Measurements from ENCODE around the gene ATOH1.

Gene ATOH1, protein sequence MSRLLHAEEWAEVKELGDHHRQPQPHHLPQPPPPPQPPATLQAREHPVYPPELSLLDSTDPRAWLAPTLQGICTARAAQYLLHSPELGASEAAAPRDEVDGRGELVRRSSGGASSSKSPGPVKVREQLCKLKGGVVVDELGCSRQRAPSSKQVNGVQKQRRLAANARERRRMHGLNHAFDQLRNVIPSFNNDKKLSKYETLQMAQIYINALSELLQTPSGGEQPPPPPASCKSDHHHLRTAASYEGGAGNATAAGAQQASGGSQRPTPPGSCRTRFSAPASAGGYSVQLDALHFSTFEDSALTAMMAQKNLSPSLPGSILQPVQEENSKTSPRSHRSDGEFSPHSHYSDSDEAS

DNA sequence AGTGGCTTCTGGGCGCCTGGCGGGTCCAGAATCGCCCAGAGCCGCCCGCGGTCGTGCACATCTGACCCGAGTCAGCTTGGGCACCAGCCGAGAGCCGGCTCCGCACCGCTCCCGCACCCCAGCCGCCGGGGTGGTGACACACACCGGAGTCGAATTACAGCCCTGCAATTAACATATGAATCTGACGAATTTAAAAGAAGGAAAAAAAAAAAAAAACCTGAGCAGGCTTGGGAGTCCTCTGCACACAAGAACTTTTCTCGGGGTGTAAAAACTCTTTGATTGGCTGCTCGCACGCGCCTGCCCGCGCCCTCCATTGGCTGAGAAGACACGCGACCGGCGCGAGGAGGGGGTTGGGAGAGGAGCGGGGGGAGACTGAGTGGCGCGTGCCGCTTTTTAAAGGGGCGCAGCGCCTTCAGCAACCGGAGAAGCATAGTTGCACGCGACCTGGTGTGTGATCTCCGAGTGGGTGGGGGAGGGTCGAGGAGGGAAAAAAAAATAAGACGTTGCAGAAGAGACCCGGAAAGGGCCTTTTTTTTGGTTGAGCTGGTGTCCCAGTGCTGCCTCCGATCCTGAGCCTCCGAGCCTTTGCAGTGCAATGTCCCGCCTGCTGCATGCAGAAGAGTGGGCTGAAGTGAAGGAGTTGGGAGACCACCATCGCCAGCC is at the start of gene ATOH1:
TSS of gene ATOH1 (plus strand) at position 422 of the 663 bp plus-strand sequence. CDS start at position 596, 174 bp downstream.
- DNase-seq = no peak

DNA sequence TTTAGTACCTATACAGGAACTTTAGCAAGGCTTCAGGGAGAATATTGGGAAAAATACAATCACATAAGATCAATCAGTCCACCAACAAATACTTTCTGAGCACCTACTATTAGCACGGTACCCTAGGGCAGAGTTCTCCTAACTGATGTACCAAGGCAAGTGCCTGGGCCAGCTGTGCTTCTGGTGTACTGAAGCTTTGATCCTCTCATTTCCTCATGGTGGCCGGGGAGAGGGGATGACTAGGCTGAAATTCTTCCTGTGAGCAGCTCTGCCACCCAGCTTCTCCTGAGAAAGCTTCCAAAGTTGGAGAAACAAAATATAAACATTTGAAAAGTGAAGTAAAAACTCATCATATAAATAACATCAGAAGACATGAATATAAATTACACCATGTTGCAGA is 49.3 kb upstream of the ATOH1 start:
- no peak for DNase-seq

DNA sequence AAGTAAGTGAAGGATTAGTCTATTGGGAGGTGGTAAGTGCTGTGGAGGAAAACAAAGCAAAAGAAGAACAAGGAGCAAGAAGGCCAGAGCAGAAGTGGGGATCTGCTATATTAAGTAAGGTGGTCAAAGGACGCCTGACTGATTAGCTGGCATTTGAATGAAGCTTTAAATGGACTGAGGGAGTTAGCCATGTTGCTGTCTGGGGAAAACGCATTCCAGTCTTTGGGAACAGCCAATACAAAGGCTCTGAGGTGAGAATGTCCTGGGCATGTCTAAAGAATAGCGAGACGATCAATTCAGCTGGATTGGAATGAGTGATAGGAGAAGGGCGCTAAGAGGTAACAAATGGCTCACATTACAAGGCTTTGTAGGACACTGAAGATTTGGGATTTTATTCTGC is 48.5 kb upstream of the ATOH1 start:
- DNase-seq = no peak

DNA sequence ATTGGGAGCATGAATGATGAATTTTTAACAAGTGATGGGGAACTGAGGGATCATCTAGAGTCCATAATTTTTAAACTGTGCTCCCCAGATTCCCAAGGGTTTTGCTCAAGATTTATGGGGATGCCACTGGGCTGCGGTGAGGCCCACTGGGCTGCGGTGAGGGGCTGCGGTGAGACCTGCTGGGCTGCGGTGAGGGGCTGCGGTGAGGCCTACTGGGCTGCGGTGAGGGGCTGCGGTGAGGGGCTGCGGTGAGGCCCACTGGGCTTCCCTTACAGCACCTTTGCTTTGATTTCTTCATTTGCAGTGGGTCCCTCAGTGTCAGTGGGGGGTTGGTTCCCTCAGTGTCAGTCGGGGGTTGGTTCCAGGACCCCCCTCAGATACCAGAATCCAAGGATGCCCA is 47.4 kb upstream of the ATOH1 start:
- no peak for DNase-seq

DNA sequence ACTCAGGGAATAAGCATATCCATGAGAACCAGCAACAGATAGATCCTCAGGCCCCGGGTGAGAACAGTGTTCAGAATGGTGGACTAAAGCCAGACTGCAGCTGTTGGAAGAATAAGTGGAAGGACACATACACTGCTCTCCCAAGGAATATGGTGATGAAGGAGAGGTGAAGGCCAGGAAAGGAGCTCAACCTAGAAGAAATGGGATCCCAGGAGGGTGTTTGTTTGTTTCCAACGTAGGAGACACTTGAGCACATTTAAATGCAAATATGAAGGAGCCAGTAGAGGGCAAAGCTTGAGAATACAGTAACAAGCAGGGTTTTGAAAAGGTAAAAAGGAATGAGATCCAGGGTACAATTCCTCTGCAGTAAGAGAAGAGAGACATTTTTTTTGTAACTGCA is 42.4 kb upstream of the ATOH1 start:
- DNase-seq = no peak

DNA sequence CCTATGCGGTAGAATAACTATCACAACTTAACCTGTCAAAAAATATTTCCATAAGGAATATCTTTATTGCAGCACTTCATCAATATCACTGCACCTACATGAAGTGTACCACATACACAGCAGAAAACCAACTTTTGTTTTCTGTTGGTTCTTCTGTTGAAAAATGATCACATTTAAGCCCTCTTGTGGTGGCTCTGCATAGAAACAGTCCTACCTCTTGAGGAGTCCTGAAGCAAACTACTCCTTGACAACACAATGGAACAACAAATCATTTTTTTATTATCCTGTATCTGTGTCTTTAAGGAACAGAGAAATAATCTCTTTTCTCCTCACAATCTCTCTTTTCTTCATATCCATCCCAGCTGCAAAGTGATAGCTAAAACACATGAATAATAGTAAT is 39.8 kb upstream of the ATOH1 start:
- no peak for DNase-seq

DNA sequence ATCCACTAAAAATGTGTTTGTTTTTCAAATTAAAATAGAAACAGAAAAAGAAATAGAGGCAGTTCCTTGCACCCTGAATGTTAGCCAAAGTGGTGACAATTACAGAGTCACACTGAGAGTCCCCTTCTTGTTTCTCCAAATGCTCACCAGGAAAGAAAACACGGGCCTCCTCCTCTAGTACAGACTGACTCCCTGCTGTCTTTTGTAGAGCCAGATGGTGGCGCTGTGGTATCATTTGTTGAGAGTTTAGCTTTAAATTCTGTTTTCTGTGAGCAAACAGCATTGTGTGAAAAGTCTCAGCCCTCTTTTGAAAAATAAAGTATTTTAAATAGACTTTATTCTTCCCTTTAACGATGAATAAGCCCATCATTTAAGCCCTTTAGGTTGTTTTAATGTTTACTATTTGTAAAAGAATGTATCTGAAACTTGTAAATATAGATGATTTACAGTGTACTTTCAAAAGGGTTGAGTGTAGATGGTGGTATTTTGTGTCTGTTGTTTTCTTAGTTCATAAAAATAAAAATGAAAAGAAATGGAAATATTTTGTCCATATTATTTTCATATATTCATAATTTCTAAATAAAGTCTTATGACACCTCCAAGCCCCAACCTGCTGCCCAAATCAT is 36.9 kb upstream of the ATOH1 start:
- peak; percentile 22 for DNase-seq

DNA sequence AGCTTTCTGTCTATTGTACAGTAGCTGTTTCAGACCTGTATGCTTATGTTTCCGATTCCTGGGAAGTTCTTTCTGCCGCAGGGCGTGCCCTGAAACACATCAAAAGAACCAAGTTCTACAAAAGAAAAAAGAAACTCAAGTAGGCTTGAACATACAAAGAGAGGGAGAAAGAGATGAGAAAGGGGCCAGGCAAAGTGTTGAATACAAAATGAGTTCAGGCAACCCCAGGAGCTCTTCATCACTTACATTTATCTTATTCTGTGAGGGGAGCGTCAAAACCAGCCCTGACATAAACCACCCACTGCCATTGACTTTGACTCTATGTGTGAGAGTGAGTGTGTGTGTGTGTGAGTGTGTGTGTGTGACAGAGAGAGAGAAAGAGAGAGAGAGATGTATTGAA is 26.5 kb upstream of the ATOH1 start:
- no peak for DNase-seq

DNA sequence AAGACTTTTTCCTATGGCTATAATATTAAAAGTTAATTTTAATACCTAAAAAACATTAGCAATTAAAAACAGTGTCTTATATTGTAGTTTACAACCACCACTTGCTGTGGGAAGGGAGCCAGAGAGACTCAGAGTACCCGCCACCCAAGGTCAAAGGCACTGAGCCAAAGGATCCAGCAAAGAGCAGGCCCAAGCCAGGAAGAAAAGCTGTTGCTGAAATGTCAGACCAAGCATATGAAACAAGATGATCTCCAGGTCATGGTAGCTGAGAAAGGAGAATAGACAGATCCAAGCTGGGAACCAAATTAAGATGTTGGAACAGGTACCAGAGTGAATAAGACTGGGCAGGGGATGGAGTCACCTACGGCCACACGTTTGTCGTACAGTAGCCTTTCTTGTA is 18.8 kb upstream of the ATOH1 start:
- no peak for DNase-seq

DNA sequence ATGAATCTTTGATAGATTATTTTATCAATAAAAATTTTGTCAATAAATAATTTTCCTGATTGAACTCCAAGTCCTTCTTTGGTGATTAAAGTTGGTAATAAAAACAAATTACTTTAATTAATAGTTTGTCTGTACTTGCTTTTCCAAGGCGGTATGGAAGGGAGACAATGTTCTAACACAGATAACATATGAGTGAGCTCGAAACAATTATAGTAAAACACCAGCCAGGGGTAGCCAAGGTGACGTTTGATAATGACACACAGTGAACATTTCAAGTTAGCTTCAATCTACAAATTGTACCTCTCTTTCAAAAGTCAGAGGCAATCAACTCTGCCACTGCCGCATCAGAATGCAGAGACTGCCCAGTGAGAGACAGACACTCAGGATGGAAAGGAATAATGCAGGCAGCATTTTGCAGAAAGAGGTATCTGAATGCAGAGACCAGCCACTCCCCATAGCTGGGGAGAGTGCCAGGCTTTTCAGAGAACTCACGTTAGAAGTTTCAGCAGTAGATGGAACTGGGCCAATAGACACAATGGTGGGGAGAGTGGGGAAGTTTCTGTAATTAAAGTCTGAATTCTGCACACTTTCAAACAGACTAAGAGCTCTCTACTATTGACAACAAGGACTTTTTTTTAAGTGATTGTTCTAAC is 18.1 kb upstream of the ATOH1 start:
- DNase-seq = no peak

DNA sequence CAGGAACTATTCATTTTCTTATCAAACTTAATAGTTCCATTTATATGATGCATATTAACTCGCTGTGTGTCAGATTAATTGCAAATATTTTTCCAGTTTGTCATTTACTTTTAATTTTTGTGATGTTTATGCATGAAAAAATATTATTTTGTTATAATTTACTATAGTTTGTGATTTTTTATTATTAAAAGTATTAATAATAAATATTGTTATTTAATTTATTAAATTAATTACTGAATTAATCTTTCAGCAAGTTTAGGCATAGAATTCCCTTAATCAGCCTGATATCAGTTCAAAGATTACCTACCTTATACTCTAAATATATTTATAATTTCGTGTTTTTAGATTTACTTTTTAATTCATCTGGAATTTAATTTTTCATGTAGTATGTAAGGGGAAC is 15.5 kb upstream of the ATOH1 start:
- no peak for DNase-seq

DNA sequence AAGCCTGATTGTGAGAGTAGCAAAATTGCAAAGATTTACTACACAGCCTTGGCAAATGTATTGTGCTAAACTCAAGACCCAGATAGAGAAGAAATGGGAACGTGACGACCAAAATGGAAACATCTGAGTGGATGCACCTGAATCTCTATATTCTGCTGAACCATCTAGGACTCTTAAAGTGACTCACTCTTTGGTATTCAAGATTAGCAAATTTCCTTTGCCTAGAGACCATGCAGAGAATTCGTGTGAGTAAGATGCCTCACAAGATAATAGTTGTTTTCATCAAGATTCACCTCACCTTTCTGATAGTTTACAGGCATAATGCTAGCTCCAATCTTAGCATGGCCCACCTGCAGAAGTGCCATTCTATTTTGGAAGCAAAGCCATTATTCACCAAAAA is 14.4 kb upstream of the ATOH1 start:
- DNase-seq = no peak

DNA sequence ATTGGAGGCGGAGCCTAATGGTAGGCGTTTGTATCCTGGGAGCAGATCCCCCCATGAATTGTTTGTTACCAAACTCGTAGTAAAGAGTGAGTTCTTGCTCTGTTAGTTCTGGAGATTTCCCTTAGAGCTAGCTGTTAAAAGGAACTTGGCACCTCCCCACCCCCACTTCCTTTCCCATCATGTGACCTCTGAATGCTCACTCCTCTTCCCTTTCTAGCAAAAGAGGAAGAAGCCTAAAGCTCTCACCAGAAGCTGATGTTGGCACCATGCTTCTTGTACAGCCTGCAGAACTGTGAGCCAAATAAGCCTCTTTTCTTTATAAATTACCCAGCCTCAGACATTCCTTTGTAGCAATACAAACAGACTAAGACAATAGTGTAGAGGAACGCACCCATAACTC is 13.8 kb upstream of the ATOH1 start:
- DNase-seq = no peak

DNA sequence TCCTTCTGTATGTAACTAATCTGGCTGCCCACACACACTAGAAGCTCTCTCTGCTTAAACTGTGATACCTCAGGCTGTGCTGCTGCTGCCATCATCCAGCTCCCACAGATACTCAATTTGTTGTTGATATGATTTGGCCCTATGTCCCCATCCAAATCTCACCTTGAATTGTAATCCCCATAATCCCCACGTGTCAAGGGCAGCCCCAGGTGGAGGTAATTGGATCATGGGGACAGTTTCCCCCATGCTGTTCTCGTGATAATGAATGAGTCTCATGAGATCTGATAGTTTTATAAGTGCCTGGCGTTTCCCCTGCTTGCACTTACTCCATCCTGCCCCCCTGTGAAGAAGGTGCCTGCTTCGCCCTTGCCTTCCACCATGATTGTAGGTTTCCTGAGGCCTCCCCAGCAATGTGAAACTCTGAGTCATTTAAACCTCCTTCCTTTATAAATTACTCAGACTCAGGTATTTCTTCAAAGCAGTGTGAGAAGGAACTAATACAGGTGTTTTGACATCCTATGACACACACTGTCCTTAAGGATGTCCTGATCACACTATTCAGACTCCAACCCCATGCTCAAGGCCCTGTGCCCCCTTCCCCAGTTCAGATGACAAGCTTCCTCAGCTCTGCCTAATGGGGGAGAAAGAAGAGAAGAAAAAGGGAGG is 2.9 kb upstream of the ATOH1 start:
- DNase-seq = no peak

DNA sequence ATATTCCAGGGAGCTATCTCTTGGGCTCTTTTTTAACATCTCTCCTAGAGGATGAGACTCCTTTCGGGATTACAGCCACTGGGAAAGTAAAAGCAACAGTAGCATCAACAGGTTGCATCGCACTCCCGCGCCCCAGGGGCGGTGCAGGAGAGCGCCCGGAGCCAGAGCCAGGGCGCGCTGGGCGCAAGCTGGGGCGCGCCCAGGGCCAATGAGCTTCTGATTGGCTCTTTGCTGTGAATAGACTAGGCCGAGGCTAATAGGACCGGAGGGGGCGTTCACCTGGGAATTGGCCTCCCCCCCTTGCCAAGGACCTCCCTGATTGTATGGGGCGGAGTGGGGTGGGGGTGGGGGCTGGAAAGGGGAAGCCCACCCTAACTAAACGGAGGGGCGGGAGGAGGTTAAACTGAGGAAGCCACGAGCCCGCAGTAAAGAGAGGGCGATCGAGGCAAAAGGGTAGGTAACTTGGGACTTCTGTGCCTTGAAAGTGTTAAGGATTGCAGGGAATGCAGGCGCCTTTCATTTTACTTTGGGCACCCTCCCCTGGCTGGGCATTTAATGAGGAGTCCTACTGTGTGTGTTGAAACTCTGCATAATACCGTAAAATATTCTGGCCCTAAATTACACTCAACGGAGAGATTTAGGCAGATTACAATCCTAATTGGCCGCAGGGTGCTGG is 1.1 kb upstream of the ATOH1 start:
- no peak for DNase-seq

DNA sequence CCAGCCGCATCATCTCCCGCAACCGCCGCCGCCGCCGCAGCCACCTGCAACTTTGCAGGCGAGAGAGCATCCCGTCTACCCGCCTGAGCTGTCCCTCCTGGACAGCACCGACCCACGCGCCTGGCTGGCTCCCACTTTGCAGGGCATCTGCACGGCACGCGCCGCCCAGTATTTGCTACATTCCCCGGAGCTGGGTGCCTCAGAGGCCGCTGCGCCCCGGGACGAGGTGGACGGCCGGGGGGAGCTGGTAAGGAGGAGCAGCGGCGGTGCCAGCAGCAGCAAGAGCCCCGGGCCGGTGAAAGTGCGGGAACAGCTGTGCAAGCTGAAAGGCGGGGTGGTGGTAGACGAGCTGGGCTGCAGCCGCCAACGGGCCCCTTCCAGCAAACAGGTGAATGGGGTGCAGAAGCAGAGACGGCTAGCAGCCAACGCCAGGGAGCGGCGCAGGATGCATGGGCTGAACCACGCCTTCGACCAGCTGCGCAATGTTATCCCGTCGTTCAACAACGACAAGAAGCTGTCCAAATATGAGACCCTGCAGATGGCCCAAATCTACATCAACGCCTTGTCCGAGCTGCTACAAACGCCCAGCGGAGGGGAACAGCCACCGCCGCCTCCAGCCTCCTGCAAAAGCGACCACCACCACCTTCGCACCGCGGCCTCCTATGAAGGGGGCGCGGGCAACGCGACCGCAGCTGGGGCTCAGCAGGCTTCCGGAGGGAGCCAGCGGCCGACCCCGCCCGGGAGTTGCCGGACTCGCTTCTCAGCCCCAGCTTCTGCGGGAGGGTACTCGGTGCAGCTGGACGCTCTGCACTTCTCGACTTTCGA is 654 bp downstream of the ATOH1 start:
- DNase-seq = no peak

DNA sequence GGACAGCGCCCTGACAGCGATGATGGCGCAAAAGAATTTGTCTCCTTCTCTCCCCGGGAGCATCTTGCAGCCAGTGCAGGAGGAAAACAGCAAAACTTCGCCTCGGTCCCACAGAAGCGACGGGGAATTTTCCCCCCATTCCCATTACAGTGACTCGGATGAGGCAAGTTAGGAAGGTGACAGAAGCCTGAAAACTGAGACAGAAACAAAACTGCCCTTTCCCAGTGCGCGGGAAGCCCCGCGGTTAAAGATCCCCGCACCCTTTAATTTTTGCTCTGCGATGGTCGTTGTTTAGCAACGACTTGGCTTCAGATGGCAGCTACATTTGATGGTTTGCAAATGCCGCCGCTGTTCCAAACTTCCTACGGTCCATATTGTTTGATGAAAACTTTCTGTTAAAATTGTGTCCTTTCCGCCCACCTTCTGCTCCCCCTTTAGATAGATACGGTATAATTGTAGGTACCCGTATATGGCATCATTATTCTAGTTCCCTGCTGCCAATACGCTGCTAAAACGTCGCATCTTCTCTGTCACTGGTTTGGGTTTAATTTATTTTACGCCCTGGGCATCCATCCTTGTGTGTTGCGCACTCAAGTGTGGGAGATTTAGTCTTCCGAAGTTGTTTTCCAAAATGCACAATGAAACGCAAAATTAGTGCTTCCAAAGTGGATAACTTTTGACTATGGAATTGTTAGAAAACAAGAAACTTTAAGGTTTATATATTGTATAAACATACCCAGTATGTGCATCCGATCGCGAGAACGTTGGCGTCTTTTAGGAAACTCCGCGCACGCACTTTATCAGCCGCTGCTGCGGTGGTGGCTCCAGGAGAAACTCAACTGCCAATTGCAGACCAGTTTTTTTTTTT is 1.5 kb downstream of the ATOH1 start:
- no peak for DNase-seq

DNA sequence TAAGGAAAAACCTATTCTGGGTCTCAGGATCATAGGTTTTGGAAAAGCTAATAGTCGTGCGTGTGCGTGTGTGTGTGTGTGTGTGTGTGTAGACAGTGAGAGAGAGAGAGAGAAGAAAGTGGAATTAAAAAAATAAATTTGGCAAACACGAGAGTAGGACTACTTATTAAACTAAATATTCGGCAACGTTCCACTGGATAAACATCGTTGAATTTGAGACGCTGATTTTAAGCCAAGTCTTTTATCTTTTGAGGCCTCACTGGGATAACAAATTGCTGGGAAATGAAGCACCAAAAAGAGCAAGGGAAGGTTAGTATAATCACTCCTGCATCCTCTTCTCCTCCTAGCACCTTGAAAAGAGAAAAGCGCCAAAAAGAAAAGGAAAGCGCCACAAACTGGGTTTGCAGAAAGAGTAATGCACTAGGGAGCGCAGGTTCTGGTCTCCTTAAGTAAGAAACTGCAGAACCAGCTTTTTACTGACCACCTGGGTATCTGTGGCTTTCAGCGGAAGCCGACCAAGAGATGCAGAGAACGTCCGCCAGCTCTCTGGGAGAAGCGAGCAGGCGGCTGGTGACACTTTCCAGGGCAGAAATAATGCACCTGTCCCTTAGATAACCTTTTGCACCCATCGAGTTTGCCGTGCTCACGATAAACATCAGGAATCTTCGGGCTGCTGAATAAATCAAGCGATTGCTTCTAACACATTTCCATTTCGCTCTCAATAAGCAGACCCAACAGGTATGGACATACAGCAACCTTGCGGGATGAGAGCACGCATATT is 3.4 kb downstream of the ATOH1 start:
- DNase-seq = no peak

DNA sequence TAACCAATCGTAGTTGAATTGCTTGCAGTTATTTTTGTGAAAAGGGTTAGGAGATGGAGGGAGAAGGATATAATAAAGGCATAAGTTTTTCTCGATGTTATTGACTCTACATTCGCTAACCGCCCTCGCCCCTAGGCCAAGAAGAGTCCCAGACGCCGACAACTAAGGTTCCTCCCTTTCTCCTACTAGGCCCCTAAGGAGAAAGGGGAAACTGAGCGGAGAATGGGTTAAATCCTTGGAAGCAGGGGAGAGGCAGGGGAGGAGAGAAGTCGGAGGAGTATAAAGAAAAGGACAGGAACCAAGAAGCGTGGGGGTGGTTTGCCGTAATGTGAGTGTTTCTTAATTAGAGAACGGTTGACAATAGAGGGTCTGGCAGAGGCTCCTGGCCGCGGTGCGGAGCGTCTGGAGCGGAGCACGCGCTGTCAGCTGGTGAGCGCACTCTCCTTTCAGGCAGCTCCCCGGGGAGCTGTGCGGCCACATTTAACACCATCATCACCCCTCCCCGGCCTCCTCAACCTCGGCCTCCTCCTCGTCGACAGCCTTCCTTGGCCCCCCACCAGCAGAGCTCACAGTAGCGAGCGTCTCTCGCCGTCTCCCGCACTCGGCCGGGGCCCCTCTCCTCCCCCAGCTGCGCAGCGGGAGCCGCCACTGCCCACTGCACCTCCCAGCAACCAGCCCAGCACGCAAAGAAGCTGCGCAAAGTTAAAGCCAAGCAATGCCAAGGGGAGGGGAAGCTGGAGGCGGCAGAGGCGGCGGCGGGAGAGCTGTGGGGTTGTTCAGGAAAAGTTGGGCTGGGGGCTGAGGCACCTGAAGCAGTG is 5.9 kb downstream of the ATOH1 start:
- DNase-seq = no peak

Measured in DMS153 (cell line).